ENCODE data around the gene AVPR2.

The AVPR2 gene

GRCh38 chrX:153903991-153904957 lies at the start of gene AVPR2:
Gene AVPR2, plus strand, starts transcription at chrX:153904673. Its CDS starts 473 bp downstream, at chrX:153905146.
- in situ Hi-C loops (cut with HindIII; ENCODE audit: low sequenced_read_pairs), result no loop called here
- DNase-seq (ENCODE audit: low read depth, low spot score), result no peak
- H3K4me3 ChIP-seq (ENCODE audit: low read depth, low read length), result no peak within 1 kb of the TSS
- TF ChIP-seq CTCF (IDR thresholded peaks at IDR 0.05; ENCODE audit: low read depth, low read length), result no peak

- no peak overlapping the region for H3K4me3 ChIP-seq (ENCODE audit: low read depth, low read length)
- in situ Hi-C loops (cut with HindIII; ENCODE audit: low sequenced_read_pairs), result no loop called here
- DNase-seq (ENCODE audit: low read depth, low spot score), result no peak
- no peak for TF ChIP-seq CTCF (IDR thresholded peaks at IDR 0.05; ENCODE audit: low read depth, low read length)
These were observed 49.8 kb upstream of the AVPR2 start for GRCh38 chrX:153854702-153855101.

GRCh38 chrX:153857348-153857903 lies 47.0 kb upstream of the AVPR2 start:
- no peak for DNase-seq (ENCODE audit: low read depth, low spot score)
- H3K4me3 ChIP-seq (ENCODE audit: low read depth, low read length), result no peak overlapping the region
- TF ChIP-seq CTCF (IDR thresholded peaks at IDR 0.05; ENCODE audit: low read depth, low read length), result no peak
- in situ Hi-C loops (cut with HindIII; ENCODE audit: low sequenced_read_pairs), result no loop called here

- in situ Hi-C loops (cut with HindIII; ENCODE audit: low sequenced_read_pairs), result no loop called here
- TF ChIP-seq CTCF (IDR thresholded peaks at IDR 0.05; ENCODE audit: low read depth, low read length), result no peak
- no peak overlapping the region for H3K4me3 ChIP-seq (ENCODE audit: low read depth, low read length)
- no peak for DNase-seq (ENCODE audit: low read depth, low spot score)
These were observed 43.3 kb upstream of the AVPR2 start for GRCh38 chrX:153861151-153861550.

GRCh38 chrX:153861733-153862310 lies 42.7 kb upstream of the AVPR2 start:
- in situ Hi-C loops (cut with HindIII; ENCODE audit: low sequenced_read_pairs), result no loop called here
- DNase-seq (ENCODE audit: low read depth, low spot score), result no peak
- H3K4me3 ChIP-seq (ENCODE audit: low read depth, low read length), result no peak overlapping the region
- TF ChIP-seq CTCF (IDR thresholded peaks at IDR 0.05; ENCODE audit: low read depth, low read length), result no peak

- in situ Hi-C loops (cut with HindIII; ENCODE audit: low sequenced_read_pairs), result no loop called here
- H3K4me3 ChIP-seq (ENCODE audit: low read depth, low read length), result no peak overlapping the region
- DNase-seq (ENCODE audit: low read depth, low spot score), result no peak
- no peak for TF ChIP-seq CTCF (IDR thresholded peaks at IDR 0.05; ENCODE audit: low read depth, low read length)
These were observed 41.9 kb upstream of the AVPR2 start for GRCh38 chrX:153862369-153863250.

Data from astrocyte of the spinal cord (primary cell).